ENCODE results near the gene PPIP5K2. TPM values are rescaled to one million over a fixed set of nuclear protein-coding genes. Genes with fewer than 3 reads are reported as not detected.
"Not testable (repeated sequence)": the region's sequence is repeated elsewhere in the genome, so short reads cannot be mapped to it uniquely, and the experiment has no call there.

Gene PPIP5K2
- total RNA-seq, 1 donor from 2014 or later = 30.8 TPM

DNA sequence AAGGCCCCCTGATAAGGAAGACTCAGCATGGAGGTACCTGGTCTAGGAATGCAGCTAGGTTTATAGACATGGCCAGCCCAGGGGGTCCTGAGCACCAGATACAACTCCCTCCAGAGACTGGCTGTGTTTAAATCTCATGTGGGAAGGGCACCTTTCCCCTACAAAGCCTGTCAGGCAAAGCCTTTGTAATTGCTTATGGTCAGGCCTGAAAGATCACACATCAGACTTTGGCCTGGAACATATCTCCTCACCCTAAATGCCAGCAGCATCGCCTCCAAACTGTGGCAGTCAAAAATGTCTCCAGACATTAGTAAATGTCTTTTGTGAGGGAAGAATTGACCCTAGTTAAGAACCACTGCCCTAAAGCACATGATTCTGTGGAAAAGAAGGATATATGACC, 86.9 kb downstream of the PPIP5K2 start:
- DNase-seq (ENCODE audit: low read depth in 2 of 2) = no peak

DNA sequence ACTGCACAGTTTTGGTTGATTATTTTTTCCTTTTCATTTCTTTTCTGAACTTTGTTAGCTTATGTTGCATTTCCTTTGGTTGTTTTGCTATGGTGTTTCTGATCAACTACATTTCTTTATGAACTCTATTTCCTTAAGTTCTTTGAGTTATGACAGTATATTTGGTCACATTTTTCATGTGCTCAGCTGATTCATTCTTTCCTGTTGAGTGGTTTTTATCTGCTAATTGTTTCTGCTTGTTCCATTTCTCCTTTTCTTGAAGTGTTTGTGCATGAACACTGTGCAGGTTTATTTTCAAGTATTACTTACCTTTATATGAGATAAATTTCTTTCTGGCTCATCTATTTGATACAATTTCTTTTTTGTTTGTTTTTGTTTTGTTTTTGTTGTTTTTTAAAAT, 87.6 kb downstream of the PPIP5K2 start:
- peak in 1 of 2 donors; percentile 81 for DNase-seq (ENCODE audit: low read depth in 2 of 2)

DNA sequence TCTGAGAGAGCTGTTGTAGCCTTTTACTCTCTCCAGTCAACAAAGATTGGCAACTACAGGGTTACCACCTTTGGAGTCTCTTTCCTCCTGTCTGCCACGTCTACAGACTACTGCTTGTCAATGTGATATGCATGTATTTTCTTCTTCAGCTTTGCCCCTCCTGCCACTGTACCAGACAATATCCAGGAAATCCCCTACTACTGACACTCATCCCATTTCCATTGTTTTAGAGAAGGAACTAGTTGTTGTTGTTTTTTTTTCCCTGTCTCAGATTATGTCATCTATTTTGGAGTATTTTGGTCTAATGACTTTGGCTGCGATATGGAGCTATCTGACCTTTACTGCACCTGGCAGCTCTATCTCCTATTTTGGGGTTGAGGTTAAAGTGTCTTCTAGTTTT, 88.4 kb downstream of the PPIP5K2 start:
- peak; percentile 75 to 89 for DNase-seq (ENCODE audit: low read depth in 2 of 2)

DNA sequence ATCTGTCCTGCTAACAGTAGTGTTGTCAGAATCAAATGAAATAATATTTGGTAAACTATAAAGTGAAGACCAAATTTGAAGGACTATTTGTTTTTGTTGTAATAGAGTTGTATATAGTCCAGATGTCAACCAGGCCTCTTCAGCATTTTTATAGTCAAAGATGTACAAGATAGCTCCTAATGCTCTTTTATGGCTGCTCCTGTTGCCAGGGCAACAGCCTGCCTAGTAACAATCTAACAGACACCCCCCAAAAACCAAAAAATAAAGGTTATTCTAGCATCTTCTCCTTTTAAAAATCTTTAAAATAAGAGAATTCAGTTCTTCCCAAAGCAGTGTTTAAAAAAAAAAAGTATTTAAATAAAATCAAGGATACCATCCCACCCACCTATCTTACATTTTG, 89.0 kb downstream of the PPIP5K2 start:
- DNase-seq (ENCODE audit: low read depth in 2 of 2) = no peak

DNA sequence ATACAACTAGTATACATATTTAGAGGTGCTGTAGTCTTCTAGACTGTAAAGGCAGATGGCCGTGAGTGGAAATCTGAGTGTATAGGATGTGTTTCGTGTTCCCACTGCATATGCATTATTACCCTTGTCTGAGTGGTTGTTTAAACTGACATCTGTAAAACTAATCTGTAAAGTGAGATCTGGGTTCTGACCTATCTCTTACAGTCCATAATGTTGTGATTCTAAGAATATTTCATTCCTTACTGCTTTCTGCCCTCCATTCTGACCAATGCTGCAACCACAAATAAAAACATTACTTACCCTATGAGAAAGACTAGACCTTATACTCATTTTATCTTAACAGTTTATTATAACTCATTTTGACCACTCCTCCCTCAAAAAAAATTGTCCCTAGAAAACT, 90.9 kb downstream of the PPIP5K2 start:
- DNase-seq (ENCODE audit: low read depth in 2 of 2) = no peak

DNA sequence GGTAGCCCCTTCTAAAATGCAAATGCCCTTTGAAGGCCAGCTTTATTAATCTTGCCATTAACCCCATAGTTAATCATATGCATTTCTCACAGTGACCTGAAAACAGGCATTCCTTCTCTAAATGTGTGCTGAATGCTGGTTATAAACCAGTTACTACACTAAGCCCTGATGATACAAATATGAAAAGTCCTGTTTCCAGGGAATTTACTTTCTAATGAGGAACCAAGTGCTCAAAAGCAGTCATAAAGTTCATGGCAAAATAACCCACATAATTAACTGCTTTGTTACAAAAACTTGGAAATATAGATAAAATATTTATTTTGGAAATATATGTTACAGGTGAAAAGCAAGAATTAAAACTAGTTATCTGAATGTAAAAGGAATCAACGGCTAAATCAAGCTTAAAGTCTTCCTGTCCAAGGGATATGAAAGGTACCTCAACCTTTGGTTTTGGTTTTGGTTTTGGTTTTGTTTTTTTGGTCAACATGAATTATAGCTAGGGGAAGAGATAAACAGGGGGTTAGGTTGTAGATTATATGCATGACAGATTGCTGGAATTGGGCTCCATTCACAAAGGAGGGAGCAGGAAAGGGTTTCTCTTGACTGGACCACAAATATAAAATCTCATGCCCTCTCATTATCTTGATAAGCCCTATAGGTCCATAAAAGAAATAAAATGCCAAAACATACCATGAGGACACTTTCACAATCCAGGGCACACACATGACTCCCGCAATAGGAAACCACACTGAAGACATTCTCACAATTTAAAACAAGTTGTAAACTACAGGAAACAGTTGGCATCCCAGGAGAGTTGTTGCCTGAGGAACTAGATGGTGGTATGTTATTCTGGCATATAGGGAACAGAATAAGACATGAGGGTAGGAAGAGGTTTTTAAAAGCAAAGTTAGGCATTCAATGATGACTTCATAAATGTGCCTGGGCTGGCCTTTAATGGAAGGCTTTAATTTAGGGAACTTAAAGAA, 91.8 kb downstream of the PPIP5K2 start:
- DNase-seq (ENCODE audit: low read depth in 2 of 2) = peak in 1 of 2 donors; percentile 60

DNA sequence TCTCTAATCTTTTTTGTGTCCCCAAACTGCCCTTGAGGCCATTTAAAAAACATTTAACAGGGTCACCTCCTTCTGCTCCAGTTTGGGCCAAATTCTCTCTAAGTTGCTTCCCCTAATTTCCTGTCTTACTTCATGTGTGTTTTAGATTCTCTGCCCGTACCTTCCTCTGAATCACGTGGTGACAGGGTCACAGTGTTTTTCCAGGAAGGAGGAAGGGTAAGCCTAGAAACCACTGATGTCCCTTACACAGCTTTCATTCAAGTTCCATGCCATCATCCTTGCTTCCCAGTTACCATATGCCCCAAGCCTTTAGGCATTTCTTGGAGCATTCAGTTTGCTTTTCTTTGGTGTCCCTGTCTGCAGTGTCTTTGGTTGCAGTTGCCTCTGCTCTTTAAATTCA, 96.0 kb downstream of the PPIP5K2 start:
- peak; percentile 48 to 71 for DNase-seq (ENCODE audit: low read depth in 2 of 2)

DNA sequence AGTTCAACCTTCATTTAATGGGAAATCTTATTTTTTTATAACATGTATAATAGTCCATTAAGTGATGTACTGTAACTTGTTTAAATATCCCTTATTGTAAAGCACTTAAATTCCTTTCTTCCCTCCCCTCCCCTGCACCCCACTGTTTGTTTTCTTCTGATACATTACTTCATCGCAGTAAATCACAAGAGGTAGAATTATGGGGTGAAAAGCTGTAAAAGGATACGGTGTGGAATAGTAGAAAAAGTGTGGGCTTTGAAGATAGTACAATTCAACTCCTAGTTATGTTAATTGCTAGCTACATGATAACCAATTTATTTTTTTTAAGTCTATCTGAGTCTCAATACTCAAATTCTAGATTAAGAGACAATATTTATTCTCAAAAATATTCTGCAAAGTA, 96.6 kb downstream of the PPIP5K2 start:
- no peak for DNase-seq (ENCODE audit: low read depth in 2 of 2)

DNA sequence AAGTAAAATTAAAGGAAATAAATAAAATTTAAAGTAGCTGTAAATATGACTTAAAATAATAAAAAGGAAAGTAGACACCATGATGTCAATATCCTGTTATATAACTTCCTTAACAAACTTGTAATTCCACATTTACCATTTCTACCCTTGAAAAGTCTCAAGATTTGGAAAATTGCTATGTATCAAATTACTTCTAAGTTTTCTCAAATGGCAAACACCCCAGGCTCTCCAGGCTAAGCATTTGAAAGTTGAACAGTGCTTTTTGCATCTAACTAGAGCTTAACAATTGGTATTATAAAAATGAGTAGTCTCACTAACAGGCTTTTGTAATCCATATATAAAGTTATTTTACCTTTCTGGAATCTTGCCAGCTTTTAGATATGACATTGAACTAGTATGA, 97.0 kb downstream of the PPIP5K2 start:
- DNase-seq (ENCODE audit: low read depth in 2 of 2) = peak in 1 of 2 donors; percentile 44

DNA sequence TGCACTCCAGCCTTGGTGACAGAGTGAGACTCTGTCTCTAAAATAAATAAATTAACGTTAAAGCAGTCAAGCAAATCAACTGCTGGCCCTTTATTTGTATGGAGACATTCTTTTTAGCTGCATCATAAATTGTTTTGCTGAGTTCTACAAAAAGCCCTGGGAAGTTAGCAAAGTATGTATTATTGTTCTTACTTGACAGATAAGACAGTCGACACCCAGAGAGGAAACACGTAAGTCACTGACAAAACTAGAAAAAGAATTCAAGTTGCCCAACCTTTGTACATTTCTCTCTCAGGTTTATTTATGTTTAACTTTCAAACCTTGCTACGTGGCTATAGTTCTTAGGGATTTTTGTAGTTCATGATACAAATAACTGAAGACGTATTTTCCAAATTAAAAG, 98.1 kb downstream of the PPIP5K2 start:
- DNase-seq (ENCODE audit: low read depth in 2 of 2) = peak; percentile 43 to 92

DNA sequence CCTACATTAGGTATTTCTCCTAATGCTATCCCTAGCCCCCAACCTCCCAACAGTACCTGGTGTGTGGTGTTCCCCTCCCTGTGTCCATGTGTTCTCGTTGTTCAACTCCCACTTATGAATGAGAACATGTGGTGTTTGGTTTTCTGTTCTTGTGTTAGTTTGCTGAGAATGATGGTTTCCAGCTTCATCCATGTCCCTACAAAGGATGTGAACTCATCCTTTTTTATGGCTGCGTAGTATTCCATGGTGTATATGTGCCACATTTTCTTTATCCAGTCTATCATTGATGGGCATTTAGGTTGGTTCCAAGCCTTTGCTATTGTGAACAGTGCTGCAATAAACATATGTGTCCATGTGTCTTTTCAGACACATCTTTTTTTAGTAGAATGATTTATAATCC, 99.0 kb downstream of the PPIP5K2 start:
- DNase-seq (ENCODE audit: low read depth in 2 of 2) = not testable (repeated sequence)

DNA sequence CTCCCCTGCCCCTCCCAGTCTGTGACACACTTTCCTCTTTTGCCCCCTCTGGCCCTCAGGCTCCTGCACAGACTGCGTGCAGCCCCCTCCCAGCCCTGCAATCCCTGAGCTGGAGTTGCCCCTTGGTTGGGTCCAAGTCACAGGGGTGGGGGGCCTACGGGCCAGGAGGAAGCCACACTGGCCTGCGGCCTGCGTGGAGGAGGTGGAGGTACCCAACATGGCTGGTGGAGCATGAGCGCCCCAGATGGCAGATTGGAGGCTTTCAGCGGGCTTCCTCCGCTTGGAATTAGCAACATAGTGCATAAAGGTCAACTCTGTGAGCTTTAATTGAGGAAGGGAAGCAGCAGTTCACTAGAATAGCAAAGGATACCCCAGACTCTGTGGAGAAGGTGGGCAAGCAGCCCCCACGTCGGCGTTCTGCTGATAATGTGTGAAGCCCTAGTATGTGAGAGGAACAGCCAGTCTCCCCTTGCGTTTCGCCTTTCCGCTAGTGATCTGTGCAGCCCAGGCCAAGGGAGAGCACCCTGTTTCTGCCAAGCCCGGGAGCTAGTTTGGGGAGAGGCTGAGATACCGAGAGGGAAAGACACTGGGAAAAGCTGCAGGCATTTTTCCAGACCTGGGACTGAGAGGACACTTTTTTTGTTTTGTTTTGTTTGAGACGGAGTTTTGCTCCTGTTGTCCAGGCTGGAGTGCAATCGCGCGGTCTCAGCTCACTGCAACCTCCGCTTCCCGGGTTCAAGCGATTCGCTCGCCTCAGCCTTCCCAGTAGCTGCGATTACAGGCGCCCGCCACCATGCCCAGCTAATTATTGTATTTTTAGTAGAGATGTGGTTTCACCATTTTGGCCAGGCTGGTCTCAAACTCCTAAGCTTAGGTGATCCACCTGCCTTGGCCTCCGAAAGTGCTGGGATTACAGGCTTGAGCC, 103.2 kb downstream of the PPIP5K2 start:
- DNase-seq (ENCODE audit: low read depth in 2 of 2) = no peak

DNA sequence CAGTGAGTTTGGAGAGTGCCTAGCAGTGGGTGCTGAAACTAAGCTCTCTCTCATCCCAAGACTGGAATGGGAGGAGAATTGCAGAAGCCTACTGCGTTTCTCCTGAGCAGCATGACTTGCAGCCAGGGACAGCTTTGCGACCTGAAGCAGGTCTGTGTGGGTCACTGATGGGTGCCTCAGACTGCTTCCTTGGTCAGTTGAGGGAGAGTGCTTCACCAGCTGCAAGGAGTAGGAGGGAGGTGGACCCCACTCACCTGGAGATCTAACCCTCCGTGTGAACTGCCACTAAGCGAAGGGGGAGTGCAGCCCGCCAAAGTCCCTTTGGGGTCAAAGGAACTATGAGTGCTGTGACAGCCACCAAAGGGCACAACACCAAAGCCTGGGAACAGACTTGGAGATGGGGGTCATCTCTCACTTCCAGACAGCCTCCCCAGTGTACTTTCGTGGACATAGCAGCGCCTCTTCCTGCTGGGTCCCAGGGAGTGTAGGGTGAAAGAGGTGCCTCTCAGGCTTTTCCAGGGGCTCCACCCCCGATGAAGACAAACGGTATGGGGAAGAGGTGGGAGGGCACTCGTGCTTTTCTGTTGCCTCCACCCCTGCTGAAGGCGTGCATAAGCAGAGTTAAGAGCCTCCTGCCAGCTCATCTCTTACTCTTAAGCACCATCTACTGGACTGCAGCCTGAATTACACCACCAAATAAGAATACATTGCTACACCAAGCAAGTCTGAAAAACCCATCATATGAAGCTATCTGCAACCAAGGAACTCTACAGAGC, 104.2 kb downstream of the PPIP5K2 start:
- DNase-seq (ENCODE audit: low read depth in 2 of 2) = peak; percentile 65 to 79

DNA sequence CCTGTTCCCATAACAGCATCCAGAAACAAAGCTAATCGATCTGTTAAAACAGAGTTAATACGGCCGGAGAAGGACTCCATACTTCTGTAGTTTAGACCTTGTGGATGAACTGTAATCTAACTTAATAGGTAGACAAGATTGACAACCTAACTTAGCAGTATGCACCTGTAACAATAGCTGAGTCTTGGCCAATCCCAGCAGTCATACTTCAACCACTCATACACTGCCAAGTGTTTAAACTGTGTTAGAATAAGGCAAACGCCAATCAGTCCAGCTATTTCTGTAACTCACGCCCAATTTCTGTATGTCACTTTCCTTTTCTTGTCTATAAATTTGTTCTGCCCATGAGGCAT, 104.8 kb downstream of the PPIP5K2 start:
- no peak for DNase-seq (ENCODE audit: low read depth in 2 of 2)

DNA sequence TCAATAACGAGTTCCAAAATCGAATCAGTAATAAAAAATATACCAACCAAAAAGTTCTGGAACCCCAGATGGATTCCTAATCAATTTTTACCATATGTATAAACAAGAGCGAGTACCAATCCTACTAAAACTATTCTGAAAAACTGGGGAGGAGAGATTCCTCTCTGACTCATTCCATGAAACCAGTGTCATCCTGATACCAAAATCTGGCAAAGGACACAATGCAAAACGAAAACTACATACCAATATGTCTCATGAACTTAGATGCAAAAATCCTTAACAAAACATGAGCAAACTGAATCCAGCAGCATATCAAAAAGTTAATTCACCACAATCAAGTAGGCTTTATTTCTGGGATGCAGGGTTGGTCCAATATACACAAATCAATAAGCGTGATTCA, 108.0 kb downstream of the PPIP5K2 start:
- DNase-seq (ENCODE audit: low read depth in 2 of 2) = no peak

DNA sequence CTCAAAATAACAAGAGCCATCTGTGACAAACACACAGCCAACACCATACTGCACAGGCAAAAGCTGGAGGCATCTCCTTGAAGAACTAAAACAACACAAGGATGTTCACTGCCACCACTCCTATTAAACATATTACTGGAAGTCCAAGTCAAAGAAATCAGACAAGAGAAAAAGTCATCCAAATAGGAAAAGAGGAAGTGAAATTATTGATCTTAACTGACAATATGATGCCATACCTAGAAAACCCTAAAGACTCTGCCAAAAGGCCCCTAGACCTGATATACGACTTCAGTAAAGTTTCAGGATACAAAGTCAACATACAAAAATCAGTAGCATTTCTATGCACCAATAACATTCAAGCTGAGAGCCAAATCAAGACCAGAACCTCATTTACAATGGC, 108.5 kb downstream of the PPIP5K2 start:
- no peak for DNase-seq (ENCODE audit: low read depth in 2 of 2)

DNA sequence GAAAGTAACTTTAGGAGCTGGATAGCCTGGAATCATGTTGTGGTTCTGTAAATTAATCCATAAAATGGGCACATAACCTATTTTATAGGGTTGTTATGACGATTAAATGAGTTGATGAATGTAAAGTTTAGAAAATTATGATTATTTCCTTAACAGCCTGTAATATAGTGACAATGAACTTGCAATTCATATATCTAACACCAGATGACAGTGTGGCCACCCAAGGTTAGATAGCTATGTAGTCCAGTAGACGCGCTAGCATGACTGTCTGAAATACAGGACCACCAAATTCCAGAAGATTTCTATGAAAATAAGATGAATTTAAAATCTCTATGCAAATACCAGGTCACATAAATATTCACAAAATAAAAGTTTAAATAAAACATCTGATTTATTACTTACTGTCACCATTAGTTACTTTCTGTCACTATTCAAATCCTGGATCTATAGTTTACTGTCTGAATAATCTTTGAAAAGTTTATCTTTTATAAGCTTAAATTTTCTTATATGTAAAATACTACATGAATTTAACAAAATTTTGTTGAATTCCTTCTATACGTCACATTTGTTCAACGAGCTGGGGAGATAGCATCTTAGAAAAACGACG, 112.4 kb downstream of the PPIP5K2 start:
- DNase-seq (ENCODE audit: low read depth in 2 of 2) = peak; percentile 54 to 66

DNA sequence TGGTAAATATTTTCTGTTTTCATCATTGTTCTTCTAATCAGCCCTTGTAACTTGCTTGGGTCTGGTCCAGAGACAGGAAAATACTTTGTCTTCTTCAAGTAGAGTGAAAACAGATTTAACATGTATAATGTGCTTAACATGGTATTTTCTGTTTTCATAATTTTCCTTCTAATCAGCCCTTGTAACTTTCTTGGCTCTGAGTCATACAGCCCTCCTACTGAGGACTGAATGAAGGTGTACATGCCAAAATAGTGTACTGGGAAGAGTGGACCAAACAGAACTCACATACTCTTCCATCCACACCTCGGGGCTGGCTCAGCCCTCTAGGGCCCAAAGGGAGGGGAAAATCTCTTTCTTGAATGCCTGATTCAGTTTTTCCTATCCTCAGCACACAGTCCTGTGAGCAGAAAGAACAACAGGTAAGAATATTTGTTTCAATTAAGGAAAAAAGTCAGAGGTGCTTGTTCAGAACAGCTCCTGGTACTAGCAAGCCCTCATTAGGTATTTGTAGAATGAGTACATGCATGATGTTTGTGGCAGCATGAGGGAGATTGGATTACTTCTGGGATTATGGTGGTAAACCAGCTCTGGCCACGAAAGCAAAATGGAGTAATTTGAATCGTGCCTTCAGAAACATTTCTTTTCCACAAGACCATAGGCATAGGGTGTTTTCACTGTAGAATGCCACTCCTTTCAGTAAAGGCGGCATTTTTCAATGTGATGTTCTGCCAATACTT, 114.3 kb downstream of the PPIP5K2 start:
- no peak for DNase-seq (ENCODE audit: low read depth in 2 of 2)

DNA sequence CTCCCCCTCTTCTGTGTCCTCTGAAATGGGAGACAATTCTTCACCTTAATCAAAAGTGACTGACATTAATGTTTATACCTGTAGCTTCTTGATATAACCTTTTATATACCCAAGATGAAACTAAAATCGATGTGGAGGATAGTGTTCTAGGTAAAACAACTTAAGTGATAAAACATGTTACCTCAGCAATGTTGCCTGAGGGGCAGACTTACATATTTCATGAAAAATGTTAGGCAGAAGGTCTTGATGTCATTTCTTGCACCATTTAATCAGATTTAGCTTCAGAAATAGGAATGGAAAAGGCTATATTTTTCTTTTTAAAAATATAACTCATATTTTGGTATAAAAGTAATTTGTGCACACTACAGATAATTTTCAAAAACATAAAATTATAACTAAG, 115.8 kb downstream of the PPIP5K2 start:
- DNase-seq (ENCODE audit: low read depth in 2 of 2) = no peak

DNA sequence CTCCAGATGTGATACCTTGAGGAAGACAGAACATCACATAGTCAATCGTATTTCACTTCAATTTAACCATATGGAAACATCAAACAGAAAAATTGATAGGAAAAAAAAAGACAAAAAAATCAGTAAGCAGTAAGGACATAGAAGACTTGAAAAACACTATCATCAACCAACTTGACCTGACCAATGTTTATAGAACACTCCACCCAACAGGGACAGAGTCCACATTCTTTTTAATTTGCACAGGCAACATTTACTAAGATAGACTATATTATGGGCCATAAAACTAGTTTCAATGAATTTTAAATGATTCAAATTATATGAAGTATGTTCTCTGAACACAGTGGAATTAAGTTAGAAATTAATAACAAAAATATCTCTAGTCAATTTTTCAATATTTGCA, 117.7 kb downstream of the PPIP5K2 start:
- no peak for DNase-seq (ENCODE audit: low read depth in 2 of 2)

All from dermis microvascular lymphatic vessel endothelial cell (primary cell).